ENCODE measurements around the gene KAT6B. TPM values are rescaled to one million over a fixed set of nuclear protein-coding genes. Genes with fewer than 3 reads are reported as not detected.

KAT6B gene
- total and polyA plus RNA-seq, 10 of the 15 experiments (the other 5 are each of a cell fraction or from before 2014, with no cell fraction given), result 2.7 to 22.6 (median 15.7) TPM

DNA sequence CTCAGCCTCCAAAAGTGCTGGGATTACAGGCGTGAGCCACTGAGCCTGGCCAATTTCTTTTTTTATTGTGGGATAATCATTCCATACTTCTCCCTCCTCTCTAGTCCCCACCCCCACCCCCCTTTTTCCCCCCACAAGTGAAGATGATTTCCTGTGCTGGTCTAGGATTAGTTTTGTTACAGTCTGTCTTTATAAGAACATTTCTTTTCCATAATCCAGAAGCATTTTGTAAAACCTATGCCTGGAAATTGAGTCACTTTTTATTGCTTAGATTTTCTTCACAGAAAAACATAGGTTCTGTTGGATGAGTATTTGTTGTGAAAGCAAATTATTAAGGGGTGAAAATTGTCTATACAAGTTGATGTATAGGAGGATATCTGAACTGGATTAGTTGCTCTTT, 98.9 kb downstream of the KAT6B start:
- H3K9ac ChIP-seq (ENCODE audit: control insufficient read depth, insufficient read depth, low read length), result no peak overlapping the region
- TF ChIP-seq NFXL1 (IDR thresholded peaks at IDR 0.05; ENCODE audit: borderline replicate concordance), result no peak
- TF ChIP-seq BHLHE40 (IDR thresholded peaks at IDR 0.05; ENCODE audit: borderline replicate concordance in 1 of 2, low read depth in 2 of 2, low read length in 1 of 2), result no peak
- no peak for TF ChIP-seq GATAD2B (conservative IDR thresholded peaks at IDR 0.05; ENCODE audit: low read depth)
- TF ChIP-seq MTA3 (IDR thresholded peaks at IDR 0.05; ENCODE audit: borderline replicate concordance, low read length), result no peak
- no peak for TF ChIP-seq RAD51 (IDR thresholded peaks at IDR 0.05)
- no peak for TF ChIP-seq ZBTB11 (CRISPR knock-in tag; IDR thresholded peaks at IDR 0.05)
- TF ChIP-seq TCF12 (IDR thresholded peaks at IDR 0.05; ENCODE audit: low read depth, low read length), result no peak
- ATAC-seq (no peak), DNase-seq (ENCODE audit: low read depth, low spot score) (no peak), FAIRE-seq (no peak)
- 100% methylated on average over 1 of the region's 1 CpG for WGBS (ENCODE audit: insufficient coverage, insufficient replicate concordance, low lambda C conversion rate, missing lambda C conversion rate)
- intact Hi-C loops (cut with micrococcal nuclease; ENCODE audit: unreplicated experiment) (no loop called here), in situ Hi-C loops (cut with MboI) (no loop called here)
- no peaks in the 10 kb centered on the region for H4K20me1 ChIP-seq (ENCODE audit: control insufficient read depth, insufficient read depth)
- CTCF ChIA-PET, result no interaction called here
- no peaks in the 10 kb centered on the region for H3K36me3 ChIP-seq (ENCODE audit: control insufficient read depth in 2 of 2, insufficient read depth in 2 of 2, low read length in 1 of 2)
- RAD21 ChIA-PET (ENCODE audit: unreplicated experiment), result interaction anchor here (0.7 to 1.6 kb wide), 2 partner anchors 12 to 52 kb away, joined by 5 to 6 read pairs; no protein-coding TSS in a partner anchor
- no peak overlapping the region for H3K4me2 ChIP-seq (ENCODE audit: control insufficient read depth, insufficient read depth)
- H3K4me1 ChIP-seq (ENCODE audit: control insufficient read depth, insufficient read depth, low read length), result no peaks in the 10 kb centered on the region
- H3K27me3 ChIP-seq (replicated peaks in 1 of 2; ENCODE audit: control insufficient read depth in 2 of 2, insufficient read depth in 2 of 2, low read length in 1 of 2), result no peaks in the 10 kb centered on the region
- POLR2A ChIA-PET, result no interaction called here
- H3K27ac ChIP-seq (ENCODE audit: control insufficient read depth, insufficient read depth), result no peak overlapping the region
- H3K4me3 ChIP-seq, result no peak overlapping the region
- no TSS peak for BruUV-seq (replicated peaks)
- SMC1A ChIA-PET (ENCODE audit: uncharacterized antibody, unreplicated experiment), result interaction anchor here (1.3 kb wide), 1 partner anchor 12 kb away, joined by 5 read pairs; no protein-coding TSS in a partner anchor
- no peaks in the 10 kb centered on the region; the same call in 2 of the 3 replicates for H3K9me3 ChIP-seq (replicated peaks; ENCODE audit: control insufficient read depth, insufficient read depth, low read length)
- H2AFZ ChIP-seq (ENCODE audit: control insufficient read depth, low read depth, low read length), result no peak overlapping the region
- H3K79me2 ChIP-seq (ENCODE audit: control insufficient read depth, insufficient read depth, low read length), result peaks cover 5% of the 10 kb centered on the region
